ENCODE results near the gene KCNMA1. TPM values are rescaled to one million over a fixed set of nuclear protein-coding genes. Genes with fewer than 3 reads are reported as not detected.

Gene KCNMA1
- total RNA-seq, 1 donor from 2014 or later: 15.8 TPM

DNA sequence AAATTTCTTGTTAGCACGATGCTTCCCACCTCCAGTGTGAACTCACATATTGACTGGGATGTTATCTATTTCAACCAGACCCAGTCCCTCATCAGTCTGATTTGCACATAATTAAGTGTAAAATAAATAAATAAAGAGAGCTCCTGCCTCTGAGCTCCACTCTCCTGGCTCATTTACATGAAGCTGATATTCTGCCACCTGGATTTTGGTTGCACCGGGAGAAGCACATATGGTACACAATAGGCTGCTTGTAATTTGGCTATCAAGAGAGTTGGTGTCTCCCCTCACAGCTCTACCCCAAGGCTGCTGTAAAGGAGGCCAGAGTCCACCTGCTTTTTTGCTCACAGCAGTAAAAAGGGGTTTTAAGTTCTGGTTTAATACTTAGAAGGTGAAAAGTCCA is 610.5 kb downstream of the KCNMA1 start:
- TF ChIP-seq, protein P1, sequence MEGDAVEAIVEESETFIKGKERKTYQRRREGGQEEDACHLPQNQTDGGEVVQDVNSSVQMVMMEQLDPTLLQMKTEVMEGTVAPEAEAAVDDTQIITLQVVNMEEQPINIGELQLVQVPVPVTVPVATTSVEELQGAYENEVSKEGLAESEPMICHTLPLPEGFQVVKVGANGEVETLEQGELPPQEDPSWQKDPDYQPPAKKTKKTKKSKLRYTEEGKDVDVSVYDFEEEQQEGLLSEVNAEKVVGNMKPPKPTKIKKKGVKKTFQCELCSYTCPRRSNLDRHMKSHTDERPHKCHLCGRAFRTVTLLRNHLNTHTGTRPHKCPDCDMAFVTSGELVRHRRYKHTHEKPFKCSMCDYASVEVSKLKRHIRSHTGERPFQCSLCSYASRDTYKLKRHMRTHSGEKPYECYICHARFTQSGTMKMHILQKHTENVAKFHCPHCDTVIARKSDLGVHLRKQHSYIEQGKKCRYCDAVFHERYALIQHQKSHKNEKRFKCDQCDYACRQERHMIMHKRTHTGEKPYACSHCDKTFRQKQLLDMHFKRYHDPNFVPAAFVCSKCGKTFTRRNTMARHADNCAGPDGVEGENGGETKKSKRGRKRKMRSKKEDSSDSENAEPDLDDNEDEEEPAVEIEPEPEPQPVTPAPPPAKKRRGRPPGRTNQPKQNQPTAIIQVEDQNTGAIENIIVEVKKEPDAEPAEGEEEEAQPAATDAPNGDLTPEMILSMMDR (IDR thresholded peaks at IDR 0.05; ENCODE audit: insufficient read depth, low read length, severe bottlenecking): no peak
- DNase-seq (ENCODE audit: low read depth) (no peak), FAIRE-seq (no peak)
- Histone ChIP-seq H3K36me3 (ENCODE audit: control insufficient read depth, insufficient read depth, low read length) (no peaks in the 10 kb centered on the region), H3K4me3 (ENCODE audit: low read depth, low read length) (no peak overlapping the region), H3K27me3 (ENCODE audit: control insufficient read depth, insufficient read depth, low read length) (no peaks in the 10 kb centered on the region)

DNA sequence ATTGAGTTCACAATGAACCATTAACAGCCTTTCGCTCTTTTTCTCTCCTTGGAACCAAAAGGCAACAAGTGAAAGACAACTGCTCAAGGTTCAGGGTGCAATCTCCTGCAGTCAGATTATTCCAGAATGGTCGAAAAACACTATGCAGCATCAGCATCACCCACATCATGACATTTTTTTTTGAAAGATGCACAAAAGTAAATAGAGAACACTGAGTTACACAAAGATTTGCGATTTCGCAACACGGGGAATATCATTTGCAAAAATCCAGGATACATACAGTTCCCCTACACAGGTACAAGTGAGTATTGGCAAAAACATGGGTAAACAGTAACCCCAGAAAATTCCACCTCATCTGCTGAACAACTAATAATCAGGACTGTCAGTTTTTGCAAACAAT is 611.5 kb downstream of the KCNMA1 start:
- DNase-seq (ENCODE audit: low read depth) (no peak), FAIRE-seq (no peak)
- Histone ChIP-seq H3K27me3 (ENCODE audit: control insufficient read depth, insufficient read depth, low read length) (no peaks in the 10 kb centered on the region), H3K4me3 (ENCODE audit: low read depth, low read length) (no peak overlapping the region), H3K36me3 (ENCODE audit: control insufficient read depth, insufficient read depth, low read length) (no peaks in the 10 kb centered on the region)
- TF ChIP-seq, protein P1 (IDR thresholded peaks at IDR 0.05; ENCODE audit: insufficient read depth, low read length, severe bottlenecking): no peak

DNA sequence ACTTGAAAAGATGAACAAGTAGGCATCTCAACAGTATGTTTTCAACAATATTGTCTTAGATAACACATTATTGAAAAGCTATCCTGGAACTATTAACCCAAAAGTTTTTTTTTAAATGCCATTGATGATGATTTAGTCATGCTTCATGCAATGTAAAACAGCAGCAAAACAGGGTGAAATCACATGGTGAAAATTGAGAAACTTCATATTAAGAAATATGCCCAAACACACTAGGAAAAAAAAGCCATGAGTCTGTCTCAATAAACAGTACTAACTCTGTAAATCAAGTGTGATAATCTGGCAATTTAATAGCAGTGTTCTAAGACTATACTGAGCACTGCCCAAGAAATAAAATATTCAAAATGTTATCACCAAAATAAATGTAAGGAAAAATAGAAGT is 613.1 kb downstream of the KCNMA1 start:
- FAIRE-seq (no peak), DNase-seq (ENCODE audit: low read depth) (no peak)
- no peaks in the 10 kb centered on the region for H3K36me3 ChIP-seq (ENCODE audit: control insufficient read depth, insufficient read depth, low read length)
- H3K27me3 ChIP-seq (ENCODE audit: control insufficient read depth, insufficient read depth, low read length): no peaks in the 10 kb centered on the region
- no peak overlapping the region for H3K4me3 ChIP-seq (ENCODE audit: low read depth, low read length)
- TF ChIP-seq, protein P1 (IDR thresholded peaks at IDR 0.05; ENCODE audit: insufficient read depth, low read length, severe bottlenecking): no peak

DNA sequence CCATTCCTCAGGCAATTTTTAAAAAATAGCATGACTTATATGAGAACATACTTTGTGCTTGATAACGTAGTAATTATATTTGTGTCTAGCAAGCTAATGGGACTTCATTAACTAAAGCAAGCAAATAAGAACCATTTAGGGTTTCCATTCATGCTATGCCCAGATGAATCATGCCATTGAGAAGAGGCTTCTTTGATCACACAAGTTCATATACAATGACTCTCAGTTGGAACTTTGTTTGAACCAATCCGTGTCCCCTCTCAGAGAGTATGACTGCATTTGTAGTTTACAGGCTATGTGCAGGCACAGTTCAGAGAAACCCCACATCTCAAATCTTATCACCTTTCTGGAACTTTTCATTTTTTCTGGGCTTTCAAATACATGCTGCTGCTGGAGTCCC is 614.2 kb downstream of the KCNMA1 start:
- no peaks in the 10 kb centered on the region for H3K27me3 ChIP-seq (ENCODE audit: control insufficient read depth, insufficient read depth, low read length)
- H3K4me3 ChIP-seq (ENCODE audit: low read depth, low read length): no peak overlapping the region
- TF ChIP-seq, protein P1 (IDR thresholded peaks at IDR 0.05; ENCODE audit: insufficient read depth, low read length, severe bottlenecking): no peak
- FAIRE-seq: no peak
- no peak for DNase-seq (ENCODE audit: low read depth)
- no peaks in the 10 kb centered on the region for H3K36me3 ChIP-seq (ENCODE audit: control insufficient read depth, insufficient read depth, low read length)

DNA sequence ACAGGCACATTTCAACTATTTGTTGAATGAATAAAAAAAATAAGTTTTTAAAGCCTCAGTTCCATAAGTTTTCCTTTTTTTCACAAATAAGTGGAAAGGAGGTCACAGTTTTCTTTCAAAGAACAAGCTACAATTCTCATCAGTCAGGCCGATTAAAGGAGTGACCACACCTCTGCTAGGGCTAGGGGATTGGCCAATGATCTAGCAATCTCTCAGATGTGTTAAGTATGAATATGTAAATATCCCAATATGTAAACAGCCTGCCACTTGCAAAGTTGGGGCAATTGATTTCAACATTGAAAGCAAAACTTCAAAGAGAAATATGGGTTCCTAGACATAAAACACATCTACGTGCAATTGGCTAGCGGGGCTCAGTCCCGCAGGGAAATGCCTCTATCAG is 614.9 kb downstream of the KCNMA1 start:
- TF ChIP-seq, protein P1 (IDR thresholded peaks at IDR 0.05; ENCODE audit: insufficient read depth, low read length, severe bottlenecking): no peak
- FAIRE-seq (no peak), DNase-seq (ENCODE audit: low read depth) (no peak)
- H3K27me3 ChIP-seq (ENCODE audit: control insufficient read depth, insufficient read depth, low read length): no peaks in the 10 kb centered on the region
- no peaks in the 10 kb centered on the region for H3K36me3 ChIP-seq (ENCODE audit: control insufficient read depth, insufficient read depth, low read length)
- H3K4me3 ChIP-seq (ENCODE audit: low read depth, low read length): no peak overlapping the region

DNA sequence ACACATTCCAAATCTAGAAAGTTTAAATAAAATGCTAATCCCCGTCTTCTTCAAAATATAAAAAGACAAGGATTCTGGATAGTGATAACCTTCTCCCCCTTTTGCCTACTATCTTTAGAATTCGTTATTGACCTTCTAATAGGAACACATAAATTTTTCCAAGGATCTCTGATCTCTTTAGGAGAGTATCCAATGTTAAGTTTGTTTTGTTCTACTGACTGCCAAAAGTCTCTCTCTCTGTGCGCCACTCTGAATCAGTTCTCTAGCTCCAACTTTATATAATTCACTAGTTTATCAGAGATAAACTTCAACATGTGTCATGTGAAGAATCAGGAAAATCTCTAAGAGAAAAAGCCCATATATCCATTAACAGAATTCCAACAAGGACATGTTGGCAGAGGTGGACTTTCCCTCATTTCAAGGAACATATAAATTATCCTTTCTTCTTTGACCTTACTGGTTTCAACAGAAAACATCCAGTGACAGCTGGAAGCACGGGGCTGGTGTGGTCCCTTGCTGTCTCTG is 615.6 kb downstream of the KCNMA1 start:
- Histone ChIP-seq H3K27me3 (ENCODE audit: control insufficient read depth, insufficient read depth, low read length) (no peaks in the 10 kb centered on the region), H3K36me3 (ENCODE audit: control insufficient read depth, insufficient read depth, low read length) (no peaks in the 10 kb centered on the region), H3K4me3 (ENCODE audit: low read depth, low read length) (no peak overlapping the region)
- TF ChIP-seq, protein P1 (IDR thresholded peaks at IDR 0.05; ENCODE audit: insufficient read depth, low read length, severe bottlenecking): no peak
- no peak for FAIRE-seq
- no peak for DNase-seq (ENCODE audit: low read depth)

All from bronchial epithelial cell (primary cell).